Mononuclear cell (primary cell): ENCODE data around the gene SPSB4. TPM values are rescaled to one million over a fixed set of nuclear protein-coding genes. Genes with fewer than 3 reads are reported as not detected.
"Not testable (repeated sequence)": the region's sequence is repeated elsewhere in the genome, so short reads cannot be mapped to it uniquely, and the experiment has no call there.

Experiments used
- H3K27me3 ChIP-seq: 2 replicates; pipeline ENCODE4 v1.6.0; 2011; ENCODE audit warnings: low read length, control low read depth; ENCODE audit not compliant: insufficient read depth
- H3K4me1 ChIP-seq: 2 replicates; pipeline ENCODE4 v1.5.1; 2011; ENCODE audit warnings: mild to moderate bottlenecking, low read length, control low read depth; ENCODE audit not compliant: insufficient read depth
- H3K4me3 ChIP-seq: 2 replicates; pipeline ENCODE4 v1.5.1; 2011; ENCODE audit warnings: mild to moderate bottlenecking, low read length, moderate library complexity
- H3K9me3 ChIP-seq: 2 replicates; pipeline ENCODE4 v1.5.1; 2011; ENCODE audit warnings: low read depth, mild to moderate bottlenecking, control low read depth, low read length
- total RNA-seq: library from RNA; depleted of rRNA; stranded (reverse); fragments of >200 nt; gene quantifications from one replicate; pipeline ENCODE4 v1.2.3, GENCODE V29; 2012

The SPSB4 gene
- total RNA-seq, 1 donor, result not detected

GRCh38 chr3:141109751-141110150 is 58.6 kb downstream of the SPSB4 start:
- Histone ChIP-seq H3K4me1 (no peaks in the 10 kb centered on the region), H3K27me3 (no peaks in the 10 kb centered on the region), H3K9me3 (no peaks in the 10 kb centered on the region), H3K4me3 (no peak overlapping the region)

GRCh38 chr3:141110322-141110721 is 59.2 kb downstream of the SPSB4 start:
- Histone ChIP-seq H3K9me3 (no peaks in the 10 kb centered on the region), H3K4me3 (no peak overlapping the region), H3K27me3 (no peaks in the 10 kb centered on the region), H3K4me1 (no peaks in the 10 kb centered on the region)

GRCh38 chr3:141111364-141112155 is 60.4 kb downstream of the SPSB4 start:
- Histone ChIP-seq H3K9me3 (no peaks in the 10 kb centered on the region), H3K4me1 (no peaks in the 10 kb centered on the region), H3K4me3 (no peak overlapping the region), H3K27me3 (no peaks in the 10 kb centered on the region)

- Histone ChIP-seq H3K4me1 (no peaks in the 10 kb centered on the region), H3K4me3 (no peak overlapping the region), H3K9me3 (no peaks in the 10 kb centered on the region), H3K27me3 (no peaks in the 10 kb centered on the region)
Observed at GRCh38 chr3:141112686-141113297, 61.6 kb downstream of the SPSB4 start.

GRCh38 chr3:141113680-141114079 is 62.5 kb downstream of the SPSB4 start:
- H3K4me1 ChIP-seq, H3K9me3 ChIP-seq, H3K4me3 ChIP-seq, H3K27me3 ChIP-seq: not testable (repeated sequence)

GRCh38 chr3:141114179-141114745 is 63.1 kb downstream of the SPSB4 start:
- no peaks in the 10 kb centered on the region for H3K4me1 ChIP-seq
- no peak overlapping the region for H3K4me3 ChIP-seq
- H3K27me3 ChIP-seq, result no peaks in the 10 kb centered on the region
- H3K9me3 ChIP-seq, result no peaks in the 10 kb centered on the region

GRCh38 chr3:141114816-141115460 is 63.8 kb downstream of the SPSB4 start:
- Histone ChIP-seq H3K4me1 (no peaks in the 10 kb centered on the region), H3K4me3 (no peak overlapping the region), H3K27me3 (no peaks in the 10 kb centered on the region), H3K9me3 (no peaks in the 10 kb centered on the region)

GRCh38 chr3:141115789-141116541 is 64.8 kb downstream of the SPSB4 start:
- Histone ChIP-seq H3K27me3 (no peaks in the 10 kb centered on the region), H3K4me3 (no peak overlapping the region), H3K9me3 (no peaks in the 10 kb centered on the region), H3K4me1 (no peaks in the 10 kb centered on the region)

GRCh38 chr3:141116721-141117120 is 65.6 kb downstream of the SPSB4 start:
- Histone ChIP-seq H3K4me3 (no peak overlapping the region), H3K27me3 (no peaks in the 10 kb centered on the region), H3K4me1 (no peaks in the 10 kb centered on the region), H3K9me3 (no peaks in the 10 kb centered on the region)

- not testable (repeated sequence) for H3K27me3 ChIP-seq, H3K9me3 ChIP-seq, H3K4me1 ChIP-seq, H3K4me3 ChIP-seq
Observed at GRCh38 chr3:141117982-141118381, 66.8 kb downstream of the SPSB4 start.

- Histone ChIP-seq H3K27me3 (no peaks in the 10 kb centered on the region), H3K4me3 (no peak overlapping the region), H3K4me1 (no peaks in the 10 kb centered on the region), H3K9me3 (no peaks in the 10 kb centered on the region)
Observed at GRCh38 chr3:141122455-141123030, 71.4 kb downstream of the SPSB4 start.

- no peaks in the 10 kb centered on the region for H3K4me1 ChIP-seq
- no peak overlapping the region for H3K4me3 ChIP-seq
- no peaks in the 10 kb centered on the region for H3K27me3 ChIP-seq
- H3K9me3 ChIP-seq, result no peaks in the 10 kb centered on the region
Observed at GRCh38 chr3:141123677-141124410, 72.7 kb downstream of the SPSB4 start.

GRCh38 chr3:141124715-141125114 is 73.6 kb downstream of the SPSB4 start:
- no peaks in the 10 kb centered on the region for H3K27me3 ChIP-seq

GRCh38 chr3:141125351-141125750 is 74.2 kb downstream of the SPSB4 start:
- Histone ChIP-seq H3K4me1 (no peaks in the 10 kb centered on the region), H3K27me3 (no peaks in the 10 kb centered on the region), H3K9me3 (no peaks in the 10 kb centered on the region), H3K4me3 (no peak overlapping the region)

More at GRCh38 chr3:141124715-141125114, 73.6 kb downstream of the SPSB4 start:
- no peaks in the 10 kb centered on the region for H3K9me3 ChIP-seq
- no peaks in the 10 kb centered on the region for H3K4me1 ChIP-seq
- no peak overlapping the region for H3K4me3 ChIP-seq
